Upper lobe of right lung (tissue), 1 donor: Measurements from ENCODE around the gene EPB41L4B. TPM values are rescaled to one million over a fixed set of nuclear protein-coding genes. Genes with fewer than 3 reads are reported as not detected.
"Not testable (repeated sequence)": the region's sequence is repeated elsewhere in the genome, so short reads cannot be mapped to it uniquely, and the experiment has no call there.

Source experiments
- ATAC-seq: fragments of 200-7000 bp; cut with Tn5 transposase; one replicate; pipeline ENCODE4 v1.9.1; 2020; ENCODE audit warnings: mild to moderate bottlenecking, moderate library complexity
- DNase-seq: peaks from one replicate; pipeline ENCODE4 v3.0.0-alpha.2; 2020
- H3K27ac ChIP-seq: fragments of 200-600 bp; one replicate; pipeline ENCODE4 v1.8.0; 2022
- H3K27me3 ChIP-seq: fragments of 200-600 bp; one replicate; pipeline ENCODE4 v1.8.0; 2022; ENCODE audit warnings: mild to moderate bottlenecking
- H3K36me3 ChIP-seq: fragments of 200-600 bp; one replicate; pipeline ENCODE4 v1.8.0; 2022
- H3K4me1 ChIP-seq: fragments of 200-600 bp; one replicate; pipeline ENCODE4 v1.8.0; 2022
- H3K4me3 ChIP-seq: fragments of 200-600 bp; one replicate; pipeline ENCODE4 v1.8.0; 2022; ENCODE audit warnings: mild to moderate bottlenecking
- H3K9me3 ChIP-seq: fragments of 200-600 bp; one replicate; pipeline ENCODE4 v1.8.0; 2022
- CTCF ChIP-seq: fragments of 200-600 bp; IDR thresholded peaks from one replicate; pipeline ENCODE4 v1.8.0; 2022; ENCODE audit warnings: antibody characterized with exemption
- intact Hi-C: fragments of 100-400 bp; cut with DNase I; formaldehyde crosslinking; loops from one replicate; pipeline ENCODE4 v1.11.0; 2022
- total RNA-seq: library from RNA; stranded (reverse); fragmentation: NEBNext Ultra II Directional; extraction: Animal tissue kit (Norgen Biotek cat#: 25700); gene quantifications from one replicate; pipeline ENCODE4 v1.2.1, GENCODE V29; 2021
- donor health status: DM: no; HTN: yes; CAD: no; lungs with severe emphysema.

The EPB41L4B gene
- total RNA-seq, 1 donor from 2014 or later: 10.1 TPM

GRCh38 chr9:109134167-109134578 is 186.7 kb downstream of the EPB41L4B start:
- no peaks in the 10 kb centered on the region for H3K9me3 ChIP-seq
- no peak for ATAC-seq
- no peak for DNase-seq
- H3K27ac ChIP-seq: no peak overlapping the region
- H3K4me3 ChIP-seq: no peak overlapping the region
- TF ChIP-seq CTCF: no peak
- no peaks in the 10 kb centered on the region for H3K27me3 ChIP-seq
- no peaks in the 10 kb centered on the region for H3K36me3 ChIP-seq
- intact Hi-C loops: no loop called here
- H3K4me1 ChIP-seq: no peaks in the 10 kb centered on the region

GRCh38 chr9:109133533-109133932 is 187.3 kb downstream of the EPB41L4B start:
- intact Hi-C loops: no loop called here
- Histone ChIP-seq H3K36me3 (no peaks in the 10 kb centered on the region), H3K9me3 (no peaks in the 10 kb centered on the region), H3K27ac (no peak overlapping the region), H3K27me3 (no peaks in the 10 kb centered on the region), H3K4me3 (no peak overlapping the region), H3K4me1 (no peaks in the 10 kb centered on the region)
- no peak for TF ChIP-seq CTCF
- ATAC-seq (no peak), DNase-seq (no peak)

- no peaks in the 10 kb centered on the region for H3K9me3 ChIP-seq
- no peak for TF ChIP-seq CTCF
- H3K4me3 ChIP-seq: no peak overlapping the region
- H3K27me3 ChIP-seq: no peaks in the 10 kb centered on the region
- H3K4me1 ChIP-seq: no peaks in the 10 kb centered on the region
- intact Hi-C loops: no loop called here
- DNase-seq (no peak), ATAC-seq (no peak)
- H3K27ac ChIP-seq: no peak overlapping the region
- H3K36me3 ChIP-seq: no peaks in the 10 kb centered on the region
These were observed 188.3 kb downstream of the EPB41L4B start for GRCh38 chr9:109132567-109133021.

- no peaks in the 10 kb centered on the region for H3K9me3 ChIP-seq
- H3K4me1 ChIP-seq: no peaks in the 10 kb centered on the region
- no peak for TF ChIP-seq CTCF
- H3K4me3 ChIP-seq: no peak overlapping the region
- ATAC-seq (no peak), DNase-seq (no peak)
- H3K27ac ChIP-seq: no peak overlapping the region
- H3K27me3 ChIP-seq: no peaks in the 10 kb centered on the region
- intact Hi-C loops: no loop called here
- H3K36me3 ChIP-seq: no peaks in the 10 kb centered on the region
These were observed 191.2 kb downstream of the EPB41L4B start for GRCh38 chr9:109129470-109130197.

- H3K36me3 ChIP-seq, H3K9me3 ChIP-seq, DNase-seq, H3K4me3 ChIP-seq, ATAC-seq, H3K27ac ChIP-seq, H3K27me3 ChIP-seq, intact Hi-C loops, H3K4me1 ChIP-seq: not testable (repeated sequence)
These were observed 194.2 kb downstream of the EPB41L4B start for GRCh38 chr9:109126671-109127070.

GRCh38 chr9:109124121-109124520 is 196.7 kb downstream of the EPB41L4B start:
- no peak for TF ChIP-seq CTCF
- Histone ChIP-seq H3K9me3 (no peaks in the 10 kb centered on the region), H3K4me3 (no peak overlapping the region), H3K36me3 (no peaks in the 10 kb centered on the region), H3K27me3 (no peaks in the 10 kb centered on the region), H3K27ac (no peak overlapping the region), H3K4me1 (peaks cover 4% of the 10 kb centered on the region)
- no peak for DNase-seq
- no peak for ATAC-seq
- intact Hi-C loops: no loop called here
